Activated naive CD4-positive, alpha-beta T cell treated with anti-CD3 and anti-CD28 coated beads, Interleukin-2, amount 50 U/mL, for 72 hours (primary cell): ENCODE data around the gene KMT5C. TPM values are rescaled to one million over a fixed set of nuclear protein-coding genes. Genes with fewer than 3 reads are reported as not detected.

ENCODE experiments used
- ATAC-seq, 2 donors: fragments of 150-1000 bp; cut with Tn5 transposase; 2 replicates each; pipeline ENCODE4 v1.10.0; 2021; ENCODE audit warnings: mild to moderate bottlenecking in 2 of 2, moderate library complexity in 2 of 2
- DNase-seq, 2 donors: peaks; one replicate each; pipeline ENCODE4 v3.0.0; 2021 to 2022; ENCODE audit warnings: low spot score in 2 of 2
- H3K27ac Mint-ChIP-seq, 2 donors: one replicate each; pipeline ENCODE4 v1.8.0; 2022; ENCODE audit warnings: mild to moderate bottlenecking in 2 of 2, mixed read lengths in 2 of 2
- H3K36me3 Mint-ChIP-seq, 2 donors: one replicate each; pipeline ENCODE4 v1.8.0; 2022; ENCODE audit warnings: mixed read lengths in 2 of 2
- H3K9me3 Mint-ChIP-seq, 2 donors: one replicate each; pipeline ENCODE4 v1.8.0; 2022; ENCODE audit warnings: mixed read lengths in 2 of 2
- total RNA-seq, 2 donors: library from RNA; stranded (reverse); gene quantifications; one replicate each; pipeline ENCODE4 v1.2.3, GENCODE V29; 2022

Gene KMT5C
- total RNA-seq, 2 donors from 2014 or later, result 30.7 to 56.2 TPM

- Mint-ChIP-seq H3K9me3 (peaks cover 0 to 6% of the 10 kb centered on the region in 2 donors), H3K27ac (peak overlapping the region; percentile 96 to 100), H3K36me3 (peaks cover 34 to 56% of the 10 kb centered on the region in 2 donors)
- ATAC-seq (peak; percentile 82 to 85), DNase-seq (peak; percentile 91 to 97)
Measured at GRCh38 chr19:55384920-55385723, 45.4 kb downstream of the KMT5C start.

GRCh38 chr19:55385724-55386492 is 46.2 kb downstream of the KMT5C start, which contains the start of gene RPL28:
TSS of gene RPL28 (plus strand) at chr19:55385932. CDS start at chr19:55386358, 426 bp downstream.
- Mint-ChIP-seq H3K27ac (peak within 1 kb of the TSS; percentile 96 to 100), H3K9me3 (peaks cover 0 to 6% of the 10 kb centered on the region in 2 donors)
- DNase-seq, result peak; percentile 98 to 99

GRCh38 chr19:55386493-55386971 is 46.9 kb downstream of the KMT5C start:
- Mint-ChIP-seq H3K9me3 (peaks cover 0 to 6% of the 10 kb centered on the region in 2 donors), H3K36me3 (peaks cover 34 to 55% of the 10 kb centered on the region in 2 donors), H3K27ac (peak overlapping the region; percentile 96 to 100)
- no peak for ATAC-seq
- DNase-seq, result no peak

More at GRCh38 chr19:55385724-55386492, 46.2 kb downstream of the KMT5C start, which contains the start of gene RPL28:
- peaks cover 34 to 56% of the 10 kb centered on the region in 2 donors for H3K36me3 Mint-ChIP-seq
- peak; percentile 74 to 78 for ATAC-seq

GRCh38 chr19:55387736-55388497 is 48.2 kb downstream of the KMT5C start:
- DNase-seq, result no peak
- Mint-ChIP-seq H3K36me3 (peaks cover 34 to 41% of the 10 kb centered on the region in 2 donors), H3K27ac (peak overlapping the region; percentile 96 to 100), H3K9me3 (no peaks in the 10 kb centered on the region)
- no peak for ATAC-seq

GRCh38 chr19:55389386-55390317 is 50.0 kb downstream of the KMT5C start:
- DNase-seq, result no peak
- H3K27ac Mint-ChIP-seq, result peak overlapping the region; percentile 73 to 91
- peaks cover 29 to 35% of the 10 kb centered on the region in 2 donors for H3K36me3 Mint-ChIP-seq
- no peak for ATAC-seq
- no peaks in the 10 kb centered on the region for H3K9me3 Mint-ChIP-seq

GRCh38 chr19:55390461-55390880 is 50.8 kb downstream of the KMT5C start:
- Mint-ChIP-seq H3K27ac (peak overlapping the region; percentile 73 to 91), H3K36me3 (peaks cover 26 to 35% of the 10 kb centered on the region in 2 donors), H3K9me3 (no peaks in the 10 kb centered on the region)
- DNase-seq (no peak), ATAC-seq (no peak)

GRCh38 chr19:55391191-55391670 is 51.6 kb downstream of the KMT5C start:
- ATAC-seq (no peak), DNase-seq (no peak)
- Mint-ChIP-seq H3K27ac (peak overlapping the region; percentile 73 to 75), H3K36me3 (peaks cover 19 to 28% of the 10 kb centered on the region in 2 donors), H3K9me3 (no peaks in the 10 kb centered on the region)

GRCh38 chr19:55391702-55392615 is 52.3 kb downstream of the KMT5C start:
- ATAC-seq (no peak), DNase-seq (no peak)
- Mint-ChIP-seq H3K36me3 (peaks cover 11 to 20% of the 10 kb centered on the region in 2 donors), H3K27ac (peak overlapping the region; percentile 64 to 75), H3K9me3 (no peaks in the 10 kb centered on the region)

GRCh38 chr19:55392820-55393761 is 53.4 kb downstream of the KMT5C start:
- ATAC-seq (peak in 1 of 2 donors; percentile 7), DNase-seq (no peak)
- peaks cover 4 to 12% of the 10 kb centered on the region in 2 donors for H3K36me3 Mint-ChIP-seq
- no peaks in the 10 kb centered on the region for H3K9me3 Mint-ChIP-seq
- peak overlapping the region; percentile 60 to 64 for H3K27ac Mint-ChIP-seq

Other genes with a start within 250 kb of the KMT5C start
- 10 to 100 TPM; 52.7 to 76.5 TPM for gene PPP1R12C, start 222.2 kb upstream of the KMT5C start, total RNA-seq
- gene TNNT1, start 190.7 kb upstream of the KMT5C start, total RNA-seq, result 1 to 10 TPM in 1 of 2 donors, not detected in 1; 1.3 TPM
- gene TNNI3, start 182.1 kb upstream of the KMT5C start, total RNA-seq, result not detected
- gene DNAAF3, start 173.3 kb upstream of the KMT5C start, total RNA-seq, result under 1 TPM; 0.55 to 0.95 TPM
- not detected for gene SYT5, start 159.6 kb upstream of the KMT5C start, total RNA-seq
- gene PTPRH, start 130.4 kb upstream of the KMT5C start, total RNA-seq, result under 1 TPM in 1 of 2 donors, not detected in 1; 0.19 TPM
- gene TMEM86B, start 111.1 kb upstream of the KMT5C start, total RNA-seq, result 1 to 10 TPM; 7.7 to 8.1 TPM
- 100 to 1,000 TPM; 160 to 225 TPM for gene PPP6R1, start 80.9 kb upstream of the KMT5C start, total RNA-seq
- 10 to 100 TPM; 24.9 to 40.8 TPM for gene HSPBP1, start 59.8 kb upstream of the KMT5C start, total RNA-seq
- 1 to 10 TPM; 6.7 to 8.4 TPM for gene BRSK1, start 55.9 kb upstream of the KMT5C start, total RNA-seq
- not detected for gene TMEM150B, start 14.5 kb upstream of the KMT5C start, total RNA-seq
- under 1 TPM; 0.39 to 0.95 TPM for gene COX6B2, start 14.8 kb downstream of the KMT5C start, total RNA-seq
- gene GARIN5B, start 23.4 kb downstream of the KMT5C start, total RNA-seq, result not detected
- gene IL11, start 30.6 kb downstream of the KMT5C start, total RNA-seq, result under 1 TPM in 1 of 2 donors, not detected in 1; 0.32 TPM
- not detected for gene TMEM190, start 37.0 kb downstream of the KMT5C start, total RNA-seq
- 1 to 10 TPM; 4.5 to 7.8 TPM for gene TMEM238, start 44.4 kb downstream of the KMT5C start, total RNA-seq
- 1,000 to 10,000 TPM; 2,540 to 2,693 TPM for gene RPL28, start 46.1 kb downstream of the KMT5C start, total RNA-seq
- 100 to 1,000 TPM; 192 to 343 TPM for gene UBE2S, start 67.9 kb downstream of the KMT5C start, total RNA-seq
- gene SHISA7, start 103.4 kb downstream of the KMT5C start, total RNA-seq, result not detected
- gene ISOC2, start 121.8 kb downstream of the KMT5C start, total RNA-seq, result 10 to 100 TPM; 22.1 to 41.5 TPM
- not detected for gene C19orf85, start 124.9 kb downstream of the KMT5C start, total RNA-seq
- gene ZNF628, start 136.7 kb downstream of the KMT5C start, total RNA-seq, result 10 to 100 TPM in 1 of 2 donors, 1 to 10 TPM in 1; 7.4 to 14.2 TPM
- 10 to 100 TPM in 1 of 2 donors, 1 to 10 TPM in 1; 5.1 to 18.2 TPM for gene NAT14, start 145.3 kb downstream of the KMT5C start, total RNA-seq
- gene SSC5D, start 148.6 kb downstream of the KMT5C start, total RNA-seq, result under 1 TPM; 0.39 to 0.53 TPM
- gene SBK2, start 197.3 kb downstream of the KMT5C start, total RNA-seq, result not detected
- not detected for gene SBK3, start 205.7 kb downstream of the KMT5C start, total RNA-seq
- 10 to 100 TPM in 1 of 2 donors, 1 to 10 TPM in 1; 8.7 to 10.1 TPM for gene ZNF579, start 241.0 kb downstream of the KMT5C start, total RNA-seq